ENCODE results near the gene SRGAP1.

SRGAP1 gene

DNA sequence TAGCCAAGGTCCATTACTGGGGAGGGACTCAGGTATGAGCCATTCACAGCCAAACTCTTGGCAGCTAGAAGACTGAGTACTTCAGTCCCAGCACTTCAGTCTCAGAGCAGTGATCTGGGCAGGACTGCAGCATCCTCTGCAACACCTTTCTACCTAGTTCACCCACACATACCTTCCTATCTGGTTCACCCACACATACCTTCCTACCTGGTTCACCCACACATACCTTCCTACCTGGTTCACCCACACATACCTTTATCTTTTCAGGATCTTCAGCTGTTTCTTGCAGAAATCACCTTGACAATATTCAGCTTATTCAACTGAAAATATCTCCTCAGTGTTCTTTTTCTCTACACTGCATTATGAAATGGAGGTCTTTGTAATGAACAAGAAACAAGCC is 101.3 kb downstream of the SRGAP1 start:
- TF ChIP-seq, protein P1, sequence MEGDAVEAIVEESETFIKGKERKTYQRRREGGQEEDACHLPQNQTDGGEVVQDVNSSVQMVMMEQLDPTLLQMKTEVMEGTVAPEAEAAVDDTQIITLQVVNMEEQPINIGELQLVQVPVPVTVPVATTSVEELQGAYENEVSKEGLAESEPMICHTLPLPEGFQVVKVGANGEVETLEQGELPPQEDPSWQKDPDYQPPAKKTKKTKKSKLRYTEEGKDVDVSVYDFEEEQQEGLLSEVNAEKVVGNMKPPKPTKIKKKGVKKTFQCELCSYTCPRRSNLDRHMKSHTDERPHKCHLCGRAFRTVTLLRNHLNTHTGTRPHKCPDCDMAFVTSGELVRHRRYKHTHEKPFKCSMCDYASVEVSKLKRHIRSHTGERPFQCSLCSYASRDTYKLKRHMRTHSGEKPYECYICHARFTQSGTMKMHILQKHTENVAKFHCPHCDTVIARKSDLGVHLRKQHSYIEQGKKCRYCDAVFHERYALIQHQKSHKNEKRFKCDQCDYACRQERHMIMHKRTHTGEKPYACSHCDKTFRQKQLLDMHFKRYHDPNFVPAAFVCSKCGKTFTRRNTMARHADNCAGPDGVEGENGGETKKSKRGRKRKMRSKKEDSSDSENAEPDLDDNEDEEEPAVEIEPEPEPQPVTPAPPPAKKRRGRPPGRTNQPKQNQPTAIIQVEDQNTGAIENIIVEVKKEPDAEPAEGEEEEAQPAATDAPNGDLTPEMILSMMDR (IDR thresholded peaks at IDR 0.05; ENCODE audit: low read depth, low read length), result no peak
- no peak for DNase-seq (ENCODE audit: extremely low read depth, low read depth)

DNA sequence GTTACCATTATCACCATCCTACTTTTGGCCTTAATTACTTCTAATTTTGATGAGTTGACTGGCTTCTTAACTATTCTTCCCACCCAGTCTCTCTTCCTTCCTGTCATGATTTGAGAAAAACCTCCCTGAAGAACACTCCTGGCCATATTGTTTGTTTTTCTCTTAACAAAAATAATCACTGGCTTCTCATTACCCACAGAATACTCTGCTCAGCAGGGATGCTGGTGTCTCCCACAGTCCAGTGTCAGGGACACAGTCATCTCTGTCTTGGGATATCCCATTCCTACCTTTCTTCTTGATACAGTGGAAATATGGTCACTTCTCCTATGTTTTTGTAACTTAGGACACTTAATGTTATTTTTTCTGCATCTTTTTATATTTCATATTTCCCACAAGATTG is 103.7 kb downstream of the SRGAP1 start:
- no peak for DNase-seq (ENCODE audit: extremely low read depth, low read depth)
- TF ChIP-seq, protein P1 (IDR thresholded peaks at IDR 0.05; ENCODE audit: low read depth, low read length), result no peak

DNA sequence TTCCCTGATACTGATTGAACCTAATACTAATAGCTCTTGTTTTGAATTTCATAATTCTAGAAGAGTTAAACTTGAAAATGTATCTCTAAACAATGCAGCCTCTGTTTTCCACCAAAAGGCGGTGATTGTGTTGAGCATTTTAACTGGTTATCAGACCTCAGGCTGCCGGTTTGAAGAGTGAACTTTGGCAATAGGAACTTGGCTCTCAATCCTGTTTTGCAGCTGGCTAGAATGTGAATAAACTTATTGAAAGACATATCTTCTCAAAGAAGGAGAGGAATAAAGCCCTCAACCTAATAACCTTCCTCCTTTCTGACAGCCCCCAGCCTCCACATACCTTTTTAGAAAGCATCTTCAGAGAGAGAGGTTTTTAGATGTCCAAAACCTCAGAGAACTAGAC is 105.4 kb downstream of the SRGAP1 start:
- DNase-seq (ENCODE audit: extremely low read depth, low read depth), result no peak
- TF ChIP-seq, protein P1 (IDR thresholded peaks at IDR 0.05; ENCODE audit: low read depth, low read length), result no peak

DNA sequence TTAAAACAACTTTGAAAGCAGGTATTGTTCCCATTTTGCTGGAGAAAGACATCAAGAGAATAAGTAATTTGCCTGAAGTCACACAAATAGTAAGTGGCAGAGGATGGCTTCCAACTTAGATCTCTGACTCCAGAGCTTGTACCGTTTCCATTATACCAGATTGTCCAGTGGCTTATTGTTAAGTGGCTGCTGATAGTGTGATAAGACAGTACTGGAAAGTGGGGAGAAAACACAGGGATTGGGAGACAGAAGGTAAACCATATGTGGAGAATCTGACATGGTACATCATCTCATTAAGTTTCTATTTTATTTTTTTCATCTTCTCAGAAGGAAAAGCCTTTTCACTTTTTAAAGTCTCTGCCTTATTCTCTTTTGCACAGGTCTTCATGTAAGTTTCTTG is 108.5 kb downstream of the SRGAP1 start:
- TF ChIP-seq, protein P1 (IDR thresholded peaks at IDR 0.05; ENCODE audit: low read depth, low read length), result no peak
- DNase-seq (ENCODE audit: extremely low read depth, low read depth), result no peak

DNA sequence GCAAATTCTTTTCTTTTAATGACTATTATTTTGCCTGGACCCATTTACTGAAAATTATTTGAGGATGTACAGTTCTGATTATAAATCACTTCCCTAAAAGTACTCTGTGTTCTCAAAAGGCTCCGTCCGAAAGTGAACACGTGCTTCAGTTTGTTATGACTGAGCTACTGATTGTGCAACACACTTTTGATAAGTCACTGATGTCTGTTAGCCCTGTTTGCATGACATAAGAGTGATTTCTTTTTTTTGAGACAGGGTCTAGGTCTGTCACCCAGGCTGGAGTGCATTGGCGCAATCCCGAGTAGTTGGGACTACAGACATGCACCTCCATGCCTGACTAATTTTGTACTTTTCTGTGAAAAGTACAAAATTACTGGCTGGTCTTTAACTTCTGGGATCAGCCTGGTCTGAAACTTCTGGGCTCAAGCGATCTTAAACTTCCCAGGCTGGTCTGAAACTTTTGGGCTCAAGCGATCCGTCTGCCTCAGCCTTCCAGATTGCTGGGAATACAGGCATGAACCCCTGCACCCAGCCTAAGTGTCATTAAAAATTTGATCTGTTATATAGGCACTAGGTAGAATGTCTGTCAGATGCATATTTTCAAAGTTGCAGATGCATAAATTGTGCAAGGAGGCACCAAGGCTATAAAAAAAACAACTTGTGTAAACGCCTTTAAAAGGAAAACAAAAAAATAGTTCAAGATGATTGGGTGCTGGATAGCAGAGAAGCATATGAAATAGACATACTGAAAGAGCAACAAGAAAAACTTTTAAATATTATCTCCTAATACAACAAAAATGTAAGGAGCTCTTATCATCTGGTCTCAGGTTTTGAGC is 111.5 kb downstream of the SRGAP1 start:
- no peak for DNase-seq (ENCODE audit: extremely low read depth, low read depth)
- TF ChIP-seq, protein P1 (IDR thresholded peaks at IDR 0.05; ENCODE audit: low read depth, low read length), result no peak

DNA sequence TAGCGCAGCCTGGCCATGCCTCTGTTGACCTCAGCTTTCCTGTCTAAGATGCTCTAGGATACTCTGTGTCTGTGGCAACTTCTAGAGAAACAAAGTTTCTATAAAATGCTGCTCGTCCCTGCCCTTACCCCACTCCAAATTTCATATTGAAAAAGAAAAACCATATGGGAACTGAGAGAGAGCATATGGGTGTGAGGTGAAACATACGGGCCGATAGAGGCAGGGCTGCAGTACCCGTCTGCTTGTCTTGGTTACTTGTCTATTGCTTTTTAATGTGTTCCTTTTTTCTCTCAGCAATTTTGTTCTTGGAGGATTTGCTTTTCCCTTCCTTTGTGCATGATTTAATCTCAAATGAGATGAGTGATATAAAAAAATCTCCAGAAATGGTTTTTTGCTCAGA is 113.0 kb downstream of the SRGAP1 start:
- TF ChIP-seq, protein P1 (IDR thresholded peaks at IDR 0.05; ENCODE audit: low read depth, low read length), result no peak
- no peak for DNase-seq (ENCODE audit: extremely low read depth, low read depth)

DNA sequence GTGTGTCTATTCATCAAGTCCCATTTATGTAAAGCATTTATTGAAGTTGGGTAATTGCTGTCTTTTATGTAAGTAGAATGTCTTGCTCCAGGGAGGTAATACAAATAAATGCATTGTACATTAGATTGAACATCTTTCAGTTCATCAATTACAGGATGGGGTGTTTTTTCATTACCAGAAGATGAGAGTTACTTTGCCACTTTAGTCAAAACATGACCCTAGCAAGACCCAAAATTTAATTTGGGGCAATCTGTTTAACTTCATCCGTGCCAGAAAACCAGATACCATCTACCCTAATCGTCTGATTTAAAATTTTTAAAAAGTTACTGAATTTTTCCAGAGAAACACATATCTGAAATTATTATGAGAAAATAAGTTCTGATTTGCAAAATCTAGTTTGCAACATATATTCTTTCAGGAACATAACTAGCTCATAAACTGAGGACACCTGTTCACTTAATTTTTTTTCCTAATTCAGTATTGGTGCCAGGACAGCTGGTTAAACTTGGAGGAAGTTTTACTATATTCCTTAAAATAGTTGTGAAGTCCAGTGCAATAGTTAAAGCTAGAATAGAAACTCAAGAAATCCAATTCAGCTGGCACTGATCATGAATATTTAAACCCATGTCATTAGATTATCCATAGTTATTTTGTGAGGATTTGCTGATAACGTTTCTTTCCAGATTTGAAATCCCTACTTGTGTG is 114.5 kb downstream of the SRGAP1 start:
- no peak for DNase-seq (ENCODE audit: extremely low read depth, low read depth)

More for the DNA sequence above, 114.5 kb downstream of the SRGAP1 start:
- TF ChIP-seq, protein P1 (IDR thresholded peaks at IDR 0.05; ENCODE audit: low read depth, low read length), result no peak
